ENCODE data around the gene HNF1B.

HNF1B gene

GRCh38 chr17:37735165-37735564 is 9.7 kb downstream of the HNF1B start:
- no peak for DNase-seq (ENCODE audit: low read depth in 2 of 2)

GRCh38 chr17:37732316-37732715 is 12.5 kb downstream of the HNF1B start:
- DNase-seq (ENCODE audit: low read depth in 2 of 2), result no peak

GRCh38 chr17:37731056-37731455 is 13.8 kb downstream of the HNF1B start:
- no peak for DNase-seq (ENCODE audit: low read depth in 2 of 2)

GRCh38 chr17:37729905-37730304 is 15.0 kb downstream of the HNF1B start:
- DNase-seq (ENCODE audit: low read depth in 2 of 2), result no peak

GRCh38 chr17:37726891-37727675 is 17.8 kb downstream of the HNF1B start:
- DNase-seq (ENCODE audit: low read depth in 2 of 2), result no peak

- DNase-seq (ENCODE audit: low read depth in 2 of 2), result no peak
These were observed 18.6 kb downstream of the HNF1B start for GRCh38 chr17:37726248-37726647.

- no peak for DNase-seq (ENCODE audit: low read depth in 2 of 2)
These were observed 19.2 kb downstream of the HNF1B start for GRCh38 chr17:37725601-37726146.

- no peak for DNase-seq (ENCODE audit: low read depth in 2 of 2)
These were observed 19.8 kb downstream of the HNF1B start for GRCh38 chr17:37725021-37725595.

- no peak for DNase-seq (ENCODE audit: low read depth in 2 of 2)
These were observed 23.9 kb downstream of the HNF1B start for GRCh38 chr17:37720989-37721388.

- DNase-seq (ENCODE audit: low read depth in 2 of 2), result no peak
These were observed 25.0 kb downstream of the HNF1B start for GRCh38 chr17:37719866-37720265.

- no peak for DNase-seq (ENCODE audit: low read depth in 2 of 2)
These were observed 26.4 kb downstream of the HNF1B start for GRCh38 chr17:37718324-37719048.

GRCh38 chr17:37717627-37718323 is 27.1 kb downstream of the HNF1B start:
- no peak for DNase-seq (ENCODE audit: low read depth in 2 of 2)

GRCh38 chr17:37714897-37715296 is 30.0 kb downstream of the HNF1B start:
- DNase-seq (ENCODE audit: low read depth in 2 of 2), result no peak

- DNase-seq (ENCODE audit: low read depth in 2 of 2), result no peak
These were observed 31.2 kb downstream of the HNF1B start for GRCh38 chr17:37713624-37714023.

- DNase-seq (ENCODE audit: low read depth in 2 of 2), result no peak
These were observed 31.8 kb downstream of the HNF1B start for GRCh38 chr17:37713028-37713431.

GRCh38 chr17:37711113-37711512 is 33.7 kb downstream of the HNF1B start:
- DNase-seq (ENCODE audit: low read depth in 2 of 2), result no peak

GRCh38 chr17:37710344-37710886 is 34.4 kb downstream of the HNF1B start:
- DNase-seq (ENCODE audit: low read depth in 2 of 2), result no peak

GRCh38 chr17:37708616-37709212 is 36.1 kb downstream of the HNF1B start:
- DNase-seq (ENCODE audit: low read depth in 2 of 2), result no peak

GRCh38 chr17:37708008-37708615 is 36.7 kb downstream of the HNF1B start:
- no peak for DNase-seq (ENCODE audit: low read depth in 2 of 2)

GRCh38 chr17:37706446-37706845 is 38.4 kb downstream of the HNF1B start:
- DNase-seq (ENCODE audit: low read depth in 2 of 2), result no peak

GRCh38 chr17:37702598-37702997 is 42.3 kb downstream of the HNF1B start:
- no peak for DNase-seq (ENCODE audit: low read depth in 2 of 2)

Measured in stimulated activated CD8-positive, alpha-beta memory T cell treated with anti-CD3 and anti-CD28 coated beads, Interleukin-15, amount 100 ng/mL, for 48 hours (primary cell).